ES-I3 (cell line): ENCODE results near the gene DCLK1.

ENCODE experiments used
- H3K36me3 ChIP-seq: 2 replicates; pipeline ENCODE4 v1.6.1; 2013; ENCODE audit warnings: mild to moderate bottlenecking, low read length, control low read depth, moderate library complexity; ENCODE audit not compliant: insufficient read depth
- H3K4me1 ChIP-seq: 2 replicates; pipeline ENCODE4 v1.6.1; 2013; ENCODE audit warnings: mild to moderate bottlenecking, control low read depth, low read length; ENCODE audit not compliant: insufficient read depth
- H3K9ac ChIP-seq: 2 replicates; pipeline ENCODE4 v1.6.1; 2013; ENCODE audit warnings: low read depth, mild to moderate bottlenecking, low read length, moderate library complexity
- H3K9me3 ChIP-seq: 2 replicates; pipeline ENCODE4 v1.6.1; 2013; ENCODE audit warnings: mild to moderate bottlenecking, low read length, moderate library complexity; ENCODE audit not compliant: control insufficient read depth, insufficient read depth

The DCLK1 gene

DNA sequence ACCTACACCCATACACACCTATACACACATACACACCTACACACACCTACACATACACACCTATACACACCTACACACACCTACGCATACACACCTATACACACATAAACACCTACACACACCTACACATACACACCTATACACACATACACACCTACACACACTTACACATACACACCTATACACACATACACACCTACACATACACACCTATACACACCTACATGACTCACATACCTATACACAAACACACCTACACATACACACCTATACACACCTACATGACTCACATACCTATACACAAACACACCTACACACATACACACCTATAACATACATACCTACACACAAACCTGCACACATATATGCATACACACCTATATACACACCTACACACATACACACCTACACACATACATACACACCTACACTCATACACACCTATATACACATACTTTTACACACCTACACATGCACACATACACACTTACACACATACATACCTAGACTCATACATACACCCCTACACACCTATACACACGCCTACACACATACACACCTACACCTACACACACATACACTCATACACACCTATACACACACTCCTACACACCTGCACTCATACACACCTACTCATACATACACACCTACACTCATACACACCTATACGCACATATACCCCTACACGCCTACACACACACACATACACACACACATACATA is 368.0 kb downstream of the DCLK1 start:
- Histone ChIP-seq H3K4me1 (no peaks in the 10 kb centered on the region), H3K9ac (no peak overlapping the region), H3K36me3 (no peaks in the 10 kb centered on the region), H3K9me3 (no peaks in the 10 kb centered on the region)

DNA sequence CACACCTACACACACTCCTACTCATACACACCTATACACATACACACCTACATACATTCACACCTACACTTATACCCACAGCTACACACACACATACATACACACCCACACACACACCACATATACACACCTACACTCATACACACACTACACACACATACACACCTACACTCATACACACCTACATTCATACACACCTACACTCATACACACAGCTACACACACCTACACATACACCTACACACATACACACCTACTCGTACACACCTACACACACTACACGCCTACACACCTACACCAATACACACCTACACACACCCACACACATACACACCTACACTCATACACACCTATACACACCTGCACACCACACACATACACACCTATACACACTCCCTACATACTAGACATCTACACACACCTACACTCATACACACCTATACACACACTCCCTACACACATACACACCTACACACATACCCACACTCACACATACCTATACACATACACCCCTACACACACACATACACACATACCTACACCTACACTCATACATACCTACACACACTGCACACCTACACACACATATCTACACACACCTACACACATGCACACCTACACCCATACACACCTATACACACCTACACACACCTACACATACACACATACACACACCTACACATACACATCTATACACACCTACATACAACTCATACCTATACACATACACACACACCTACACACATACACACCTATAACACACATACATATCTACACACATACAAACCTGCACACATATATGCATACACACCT is 369.5 kb downstream of the DCLK1 start:
- H3K9me3 ChIP-seq = no peaks in the 10 kb centered on the region
- no peak overlapping the region for H3K9ac ChIP-seq
- H3K4me1 ChIP-seq = no peaks in the 10 kb centered on the region

DNA sequence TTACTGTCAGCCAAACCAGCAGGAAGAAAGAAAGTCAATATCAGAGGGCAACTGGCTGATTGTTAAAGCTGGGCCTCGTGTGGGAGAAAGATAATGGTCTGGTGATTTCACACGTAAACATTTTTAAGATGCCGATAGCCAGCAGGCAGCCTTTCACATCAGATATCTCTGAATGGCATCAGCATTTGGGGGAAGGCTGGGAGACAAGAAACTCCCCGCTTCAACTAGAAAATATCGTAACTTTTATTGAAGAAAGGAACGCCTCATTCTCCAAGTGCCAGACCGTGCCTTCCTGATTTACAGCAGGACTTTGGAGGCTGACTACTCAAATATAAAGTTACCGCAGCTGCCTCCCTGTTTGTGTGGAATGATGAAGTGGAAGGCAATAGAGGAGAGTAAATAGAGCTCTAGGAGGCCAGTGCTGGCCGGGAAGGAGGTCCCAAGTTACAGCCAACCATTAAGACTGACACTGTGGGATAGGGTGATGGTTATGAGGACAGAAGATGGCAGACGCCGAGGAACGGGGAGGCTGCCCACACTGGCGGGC is 370.4 kb downstream of the DCLK1 start:
- Histone ChIP-seq H3K36me3 (no peaks in the 10 kb centered on the region), H3K9me3 (no peaks in the 10 kb centered on the region)

More for the DNA sequence above, 369.5 kb downstream of the DCLK1 start:
- no peaks in the 10 kb centered on the region for H3K36me3 ChIP-seq

DNA sequence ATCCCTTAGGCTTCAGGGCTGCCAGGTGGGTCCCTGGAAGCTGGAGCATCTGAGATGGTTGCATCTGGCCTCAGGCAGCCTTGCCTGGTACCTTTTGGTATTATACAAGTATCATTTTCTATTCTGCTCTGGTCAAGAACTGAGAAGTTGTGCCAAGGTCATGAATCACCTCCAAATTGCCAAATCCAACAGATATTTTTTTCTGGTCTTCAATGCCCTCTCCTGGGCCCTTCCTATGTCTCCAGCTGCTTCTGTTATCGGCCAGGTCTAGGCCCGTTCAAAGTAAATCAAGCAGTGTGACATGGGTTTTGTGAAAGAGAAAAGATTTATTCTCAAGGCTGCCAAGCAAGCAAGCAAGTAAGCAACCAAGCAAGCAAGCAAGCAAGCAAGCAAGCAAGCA is 383.6 kb downstream of the DCLK1 start:
- H3K9me3 ChIP-seq = peaks cover 2% of the 10 kb centered on the region
- no peak overlapping the region for H3K9ac ChIP-seq
- H3K4me1 ChIP-seq = no peaks in the 10 kb centered on the region
- H3K36me3 ChIP-seq = no peaks in the 10 kb centered on the region

More for the DNA sequence above, 370.4 kb downstream of the DCLK1 start:
- Histone ChIP-seq H3K9ac (no peak overlapping the region), H3K4me1 (no peaks in the 10 kb centered on the region)

DNA sequence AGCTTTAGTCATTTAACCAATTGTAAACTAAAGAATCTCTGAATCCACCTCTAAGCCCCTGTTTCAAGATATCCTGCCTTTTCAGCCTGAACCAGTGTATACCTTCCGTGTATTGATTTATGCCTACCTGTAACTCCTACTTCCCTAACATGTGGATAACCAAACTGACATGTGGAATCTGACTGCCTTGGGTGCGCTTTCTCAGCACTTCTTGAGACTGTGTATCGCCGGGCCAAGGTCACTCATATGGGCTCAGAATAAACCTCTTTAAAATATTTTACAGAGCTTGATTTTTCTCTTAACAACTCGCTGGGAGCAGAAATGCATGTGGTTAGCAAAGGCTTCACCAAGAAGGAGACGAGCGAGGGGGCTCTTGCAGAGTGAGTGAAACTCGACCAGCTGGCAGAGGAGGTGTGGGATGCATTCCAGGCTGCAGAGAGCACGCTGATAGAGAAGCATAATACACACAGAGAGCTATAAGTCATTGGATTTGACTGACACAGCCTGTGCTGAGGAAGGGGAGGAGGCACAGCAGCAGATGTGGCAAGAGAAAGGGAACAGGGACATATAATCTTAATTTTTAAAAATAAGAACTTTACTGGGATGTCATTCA is 386.5 kb downstream of the DCLK1 start:
- Histone ChIP-seq H3K9ac (no peak overlapping the region), H3K4me1 (no peaks in the 10 kb centered on the region), H3K9me3 (peaks cover 2% of the 10 kb centered on the region), H3K36me3 (no peaks in the 10 kb centered on the region)

DNA sequence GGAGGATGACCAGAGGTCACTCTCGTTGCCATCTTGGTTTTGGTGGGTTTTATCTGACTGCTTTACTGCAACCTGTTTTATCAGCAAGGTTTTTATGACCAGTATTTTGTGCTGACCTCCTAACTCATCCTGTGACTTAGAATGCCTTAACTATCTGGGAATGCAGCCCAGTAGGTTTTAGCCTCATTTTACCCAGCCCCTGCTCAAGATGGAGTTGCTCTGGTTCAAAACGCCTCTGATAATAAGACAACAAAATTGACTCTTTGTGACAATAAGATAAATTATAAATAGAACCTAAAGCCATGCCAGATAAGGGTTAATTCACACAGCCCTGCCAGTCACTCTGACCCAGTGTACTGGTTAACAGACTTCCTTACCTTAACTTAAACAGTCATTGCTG is 387.0 kb downstream of the DCLK1 start:
- H3K4me1 ChIP-seq = no peaks in the 10 kb centered on the region
- H3K9me3 ChIP-seq = peaks cover 2% of the 10 kb centered on the region
- no peaks in the 10 kb centered on the region for H3K36me3 ChIP-seq
- H3K9ac ChIP-seq = no peak overlapping the region

DNA sequence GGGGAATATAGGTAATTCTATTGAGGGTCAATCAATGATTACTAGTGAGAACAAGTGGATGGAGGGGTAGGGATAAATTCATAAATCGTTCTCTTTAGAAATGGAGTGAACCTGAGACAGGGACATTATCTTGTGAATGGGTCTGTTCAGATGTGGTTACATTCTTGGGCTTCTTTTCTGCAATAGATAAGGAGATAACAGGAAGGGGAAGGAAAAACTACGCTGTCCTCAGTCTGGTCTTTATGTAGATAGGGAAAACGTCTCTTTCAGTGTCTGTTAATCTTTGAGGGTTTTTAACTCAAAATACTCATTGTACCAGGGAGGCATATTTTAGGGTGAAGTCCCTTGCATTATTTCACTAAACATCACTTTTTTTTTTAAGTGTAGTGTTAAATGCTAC is 388.0 kb downstream of the DCLK1 start:
- Histone ChIP-seq H3K9me3 (peaks cover 2% of the 10 kb centered on the region), H3K4me1 (no peaks in the 10 kb centered on the region), H3K36me3 (no peaks in the 10 kb centered on the region), H3K9ac (no peak overlapping the region)

DNA sequence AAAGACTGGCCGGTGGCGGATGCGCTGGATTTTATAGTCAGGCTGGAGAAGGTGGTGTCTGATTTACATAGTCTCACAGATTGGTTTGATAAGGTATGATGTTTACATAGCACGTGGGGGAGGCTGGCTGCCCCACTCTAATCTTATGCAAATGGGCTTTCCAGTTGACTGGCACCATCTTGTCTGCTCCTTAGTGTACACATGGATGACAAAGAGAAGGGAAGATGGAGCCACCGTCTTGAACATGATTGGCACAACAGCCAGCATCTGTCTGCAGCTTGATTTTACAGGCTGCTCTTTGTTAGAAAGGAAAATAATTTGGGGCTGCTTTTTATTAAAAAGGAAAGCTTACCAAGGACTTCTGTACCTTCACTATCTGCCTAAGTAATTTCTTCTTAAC is 389.5 kb downstream of the DCLK1 start:
- no peaks in the 10 kb centered on the region for H3K36me3 ChIP-seq
- no peak overlapping the region for H3K9ac ChIP-seq
- H3K9me3 ChIP-seq = peaks cover 2% of the 10 kb centered on the region
- no peaks in the 10 kb centered on the region for H3K4me1 ChIP-seq

DNA sequence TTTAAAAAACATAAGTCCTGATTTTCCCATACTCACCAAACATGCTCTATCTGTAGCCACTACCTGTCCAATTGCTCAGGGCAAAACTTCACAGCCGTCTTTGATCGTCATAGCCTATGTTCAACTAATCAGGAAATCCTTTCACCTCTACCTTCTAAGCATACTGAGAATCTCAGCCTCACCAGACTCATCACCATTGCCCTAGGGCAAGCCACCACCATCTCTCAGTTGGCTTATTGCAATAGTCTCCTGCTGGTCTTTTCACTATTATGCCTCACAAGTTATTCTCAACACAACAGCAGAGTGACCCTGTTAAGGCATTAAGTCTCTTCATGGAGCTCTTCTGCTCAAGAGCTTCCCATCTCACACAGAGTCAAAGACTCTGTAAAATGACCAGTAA is 394.3 kb downstream of the DCLK1 start:
- Histone ChIP-seq H3K9ac (no peak overlapping the region), H3K36me3 (no peaks in the 10 kb centered on the region), H3K9me3 (no peaks in the 10 kb centered on the region), H3K4me1 (no peaks in the 10 kb centered on the region)

DNA sequence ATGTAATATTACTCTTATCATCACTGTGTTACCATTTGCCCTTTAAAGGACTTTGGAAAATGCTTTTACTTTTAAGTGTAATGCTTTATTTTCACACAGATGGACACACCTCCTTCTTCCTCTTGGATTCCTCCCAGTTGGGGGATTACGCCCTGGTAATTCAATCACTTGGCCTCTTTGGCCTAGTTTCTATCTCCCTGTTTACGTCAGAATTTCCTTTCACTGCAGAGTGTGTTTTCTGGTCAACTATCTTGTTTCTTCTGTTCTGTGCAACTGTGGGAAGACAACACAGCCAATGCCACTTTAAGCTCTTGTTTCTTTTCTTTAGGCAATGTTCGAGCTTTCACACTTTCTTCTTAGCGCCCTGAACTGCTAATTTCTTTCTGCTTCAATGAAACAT is 397.4 kb downstream of the DCLK1 start:
- H3K9ac ChIP-seq = no peak overlapping the region
- H3K4me1 ChIP-seq = no peaks in the 10 kb centered on the region
- no peaks in the 10 kb centered on the region for H3K36me3 ChIP-seq
- H3K9me3 ChIP-seq = no peaks in the 10 kb centered on the region

DNA sequence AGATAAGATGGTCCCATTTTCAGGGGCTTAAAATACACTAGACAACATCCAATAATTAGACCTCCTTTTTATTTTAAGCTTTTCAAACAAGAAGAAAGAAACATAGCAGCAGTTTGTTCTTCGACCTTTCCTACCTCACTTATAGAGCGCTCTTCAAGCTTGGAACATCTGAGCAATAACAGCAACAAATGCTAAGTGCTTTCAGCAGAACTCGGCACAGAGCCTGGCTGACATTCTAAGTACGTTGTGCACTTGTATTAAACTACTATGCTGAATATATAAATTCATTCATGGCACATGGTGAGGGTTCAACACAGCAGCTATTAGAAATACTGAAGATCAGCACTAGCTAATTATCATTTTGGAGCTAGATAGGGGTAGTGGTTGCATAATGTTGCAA is 398.6 kb downstream of the DCLK1 start:
- no peaks in the 10 kb centered on the region for H3K36me3 ChIP-seq
- no peaks in the 10 kb centered on the region for H3K4me1 ChIP-seq
- H3K9ac ChIP-seq = no peak overlapping the region
- no peaks in the 10 kb centered on the region for H3K9me3 ChIP-seq

DNA sequence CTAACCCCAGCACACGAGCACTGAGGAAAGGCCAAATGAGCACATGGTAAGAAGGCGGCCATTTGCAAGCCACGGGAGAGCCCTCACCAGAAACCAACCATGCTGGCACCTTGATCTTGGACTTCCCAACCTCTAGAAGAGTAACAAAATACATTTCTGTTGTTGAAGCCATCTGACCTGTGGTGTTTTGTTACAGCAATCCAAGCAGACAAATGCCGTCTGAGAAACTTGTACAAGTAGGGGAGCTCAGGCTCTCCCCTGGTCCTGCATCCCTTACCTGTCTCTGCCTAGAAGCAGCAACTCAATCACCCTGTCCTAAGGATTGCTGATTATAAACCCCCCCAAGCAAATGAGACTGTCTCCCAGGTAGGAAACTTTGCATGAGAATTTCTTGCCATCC is 399.7 kb downstream of the DCLK1 start:
- no peaks in the 10 kb centered on the region for H3K4me1 ChIP-seq
- no peaks in the 10 kb centered on the region for H3K36me3 ChIP-seq
- H3K9ac ChIP-seq = no peak overlapping the region
- no peaks in the 10 kb centered on the region for H3K9me3 ChIP-seq

DNA sequence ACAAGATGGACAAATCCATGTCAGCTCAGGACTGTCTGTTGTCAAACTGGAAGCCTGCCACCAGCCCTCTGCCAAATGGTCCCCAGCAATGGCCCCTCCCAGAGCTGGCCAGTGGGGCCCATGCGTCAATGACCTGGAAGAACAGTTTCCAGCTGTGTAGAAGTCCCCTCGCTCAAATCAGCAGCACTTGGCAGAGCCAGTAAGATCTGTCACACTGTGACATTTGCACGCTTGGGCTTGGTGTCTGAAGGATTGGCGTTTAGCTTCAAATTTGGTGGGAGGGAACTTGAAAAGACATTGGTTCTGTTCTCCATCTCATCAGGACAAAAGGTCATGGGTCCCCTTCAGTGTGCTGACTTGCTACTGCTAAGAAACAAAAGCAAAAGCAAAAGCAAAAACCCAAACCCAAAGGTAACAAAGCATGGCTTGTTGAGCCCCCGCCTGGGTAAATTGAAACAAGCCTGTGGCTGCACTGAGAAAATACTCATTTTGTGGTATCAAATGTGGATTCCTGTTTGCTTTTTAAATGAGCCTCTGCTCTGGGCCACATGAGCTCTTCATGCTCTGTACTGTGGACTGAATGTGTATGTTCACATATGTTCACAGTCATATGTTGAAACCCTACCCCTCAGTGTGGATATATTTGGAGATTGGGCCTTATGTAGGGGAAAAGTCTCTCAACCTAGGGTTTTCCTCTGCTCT is 401.1 kb downstream of the DCLK1 start:
- H3K4me1 ChIP-seq = 0 out of 2 replicates have a peak, but pooled peaks cover 4% of the 10 kb centered on the region
- no peaks in the 10 kb centered on the region for H3K36me3 ChIP-seq
- no peak overlapping the region for H3K9ac ChIP-seq
- H3K9me3 ChIP-seq = no peaks in the 10 kb centered on the region

DNA sequence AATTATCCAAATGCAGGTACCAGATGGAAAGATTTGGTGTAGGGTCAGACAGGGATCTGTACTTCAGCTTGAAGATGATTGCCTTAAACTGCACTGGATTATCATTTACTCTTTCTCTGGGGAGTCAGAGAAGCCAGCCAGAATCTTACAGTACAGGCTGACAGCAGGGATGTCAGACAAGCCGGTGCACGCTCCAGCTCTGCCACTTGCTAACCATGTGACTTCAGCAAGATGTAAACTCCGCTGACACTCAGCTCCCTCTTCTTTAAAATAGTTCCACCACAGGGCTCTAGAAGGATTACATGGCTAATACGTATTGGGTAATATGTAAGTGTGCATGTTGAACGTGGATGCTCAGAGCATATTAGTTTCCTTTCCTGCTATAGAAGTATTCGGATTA is 403.3 kb downstream of the DCLK1 start:
- Histone ChIP-seq H3K36me3 (no peaks in the 10 kb centered on the region), H3K9ac (no peak overlapping the region), H3K4me1 (0 out of 2 replicates have a peak, but pooled peaks cover 4% of the 10 kb centered on the region), H3K9me3 (no peaks in the 10 kb centered on the region)
